Activated naive CD8-positive, alpha-beta T cell treated with anti-CD3 and anti-CD28 coated beads, Interleukin-2, amount 50 U/mL, for 16 hours (primary cell): Measurements from ENCODE around the gene CABLES2.

Source experiments
- DNase-seq: peaks from one replicate; pipeline ENCODE4 v3.0.0-alpha.2; 2020; ENCODE audit warnings: low read depth, low spot score

The CABLES2 gene

DNA sequence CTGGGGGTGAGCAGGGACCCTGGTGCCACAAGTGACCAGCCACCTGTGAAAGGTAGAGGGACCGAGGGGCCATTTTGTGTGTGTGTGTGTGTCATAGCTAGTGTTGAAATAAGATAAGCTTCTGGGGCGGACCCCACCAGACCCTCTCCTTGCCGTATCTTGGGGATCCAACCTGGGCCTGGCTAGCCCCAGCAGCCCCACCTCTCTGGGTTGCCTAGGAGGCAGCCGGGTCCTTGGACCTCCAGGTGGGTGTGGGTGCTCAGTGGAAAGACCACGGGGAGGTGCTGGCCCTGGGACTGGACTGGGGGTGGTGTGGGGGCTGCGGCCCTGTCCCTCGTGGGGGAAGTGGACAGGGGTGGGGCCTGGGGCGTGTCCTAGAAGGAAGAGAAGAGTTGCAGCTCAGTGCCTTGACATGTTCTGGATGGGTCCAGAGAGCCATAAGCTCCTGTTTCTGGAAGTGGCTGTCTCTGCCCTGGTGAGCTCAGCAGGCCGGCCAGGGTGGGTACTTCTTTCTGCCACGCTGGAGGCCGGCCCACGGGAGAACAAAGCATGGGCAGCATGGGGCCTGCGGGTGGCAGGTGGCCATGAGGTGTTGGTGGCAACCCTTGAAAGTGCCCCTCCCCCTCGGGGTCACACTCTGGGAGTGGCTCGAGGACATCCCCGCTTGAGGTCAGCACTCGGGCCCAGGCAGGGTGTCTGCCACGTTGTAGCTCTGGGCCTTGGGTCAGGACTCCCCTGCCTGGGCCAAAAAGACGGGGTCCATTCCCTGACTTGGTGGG, 11.8 kb upstream of the CABLES2 start:
- DNase-seq: no peak

DNA sequence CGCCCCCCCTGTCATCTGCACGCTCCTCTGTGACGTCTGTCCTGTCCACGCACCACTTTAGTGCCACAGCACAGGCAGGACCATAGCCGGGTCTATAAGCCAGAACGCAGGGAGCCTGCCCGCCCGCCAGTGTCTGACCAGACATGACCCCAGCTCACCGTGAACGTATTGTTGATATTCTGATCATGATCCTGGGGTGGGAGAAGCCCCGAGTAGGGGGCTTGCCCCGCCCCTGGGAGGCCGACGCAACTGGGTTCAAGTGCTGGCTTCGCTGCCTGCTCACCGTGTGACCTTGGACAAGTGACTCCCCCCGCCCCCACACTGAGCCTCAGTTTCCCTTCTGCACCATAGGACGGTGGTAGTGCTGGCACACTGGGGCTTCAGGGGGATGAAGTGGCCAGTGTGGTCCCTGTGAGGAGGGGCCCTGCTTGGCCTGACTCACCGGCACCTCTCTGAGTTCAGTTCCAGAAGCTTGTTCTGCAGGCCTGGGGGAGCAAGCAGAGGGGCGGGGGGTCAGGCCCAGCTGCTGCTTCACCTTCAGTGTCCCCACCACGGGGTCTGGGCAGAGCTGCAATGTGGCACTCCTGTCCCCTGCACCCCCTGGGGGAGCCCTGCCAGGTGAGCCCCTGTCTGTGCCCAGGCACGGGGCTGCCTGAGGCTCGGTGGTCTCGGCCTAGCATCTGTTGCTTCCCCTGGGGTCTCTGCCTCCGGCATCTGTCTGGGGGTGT, 11.1 kb upstream of the CABLES2 start:
- DNase-seq: no peak

DNA sequence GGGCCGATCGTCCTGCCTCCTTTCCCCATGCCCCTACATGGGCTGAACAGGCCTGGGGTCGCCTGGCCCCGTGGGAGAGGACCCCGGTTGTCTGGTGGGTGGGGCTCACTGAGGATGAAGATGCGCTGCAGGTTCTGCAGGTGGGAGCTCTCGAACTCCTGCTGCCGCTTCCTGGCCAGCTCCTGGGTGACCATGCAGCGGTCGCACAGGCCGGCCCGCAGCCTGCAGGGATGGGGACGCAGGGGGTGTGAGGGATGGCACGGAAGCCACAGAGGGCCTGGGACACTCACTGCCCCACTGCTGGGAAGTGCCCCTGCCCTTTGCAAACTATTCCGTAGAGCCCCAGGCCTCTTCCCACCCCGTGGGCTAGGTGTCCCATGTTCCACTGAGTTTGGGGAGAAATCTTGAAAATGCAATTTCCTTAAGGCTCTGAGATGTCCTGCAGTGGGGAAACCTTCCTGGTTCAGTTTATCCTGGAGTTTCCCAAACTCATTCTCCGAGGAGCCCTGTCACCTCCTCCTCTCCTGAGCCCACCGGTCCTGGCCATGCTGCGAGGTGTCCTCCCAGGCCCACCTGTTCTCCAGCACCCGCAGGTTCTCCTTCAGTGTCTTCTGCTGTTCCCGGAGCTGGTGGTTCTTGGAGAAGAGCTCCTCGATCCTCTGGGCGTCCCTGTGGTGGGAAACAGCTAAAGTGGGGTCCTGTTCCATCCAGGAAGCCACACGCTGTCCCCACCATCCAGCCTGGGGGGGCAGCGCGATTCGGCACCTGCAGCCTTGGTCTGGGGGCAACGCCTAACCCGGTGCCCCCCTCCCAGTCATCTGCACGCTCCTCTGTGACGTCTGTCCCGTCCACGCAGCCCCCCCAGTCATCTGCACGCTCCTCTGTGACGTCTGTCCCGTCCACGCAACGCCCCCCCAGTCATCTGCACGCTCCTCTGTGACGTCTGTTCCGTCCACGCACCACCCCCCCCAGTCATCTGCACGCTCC, 9.9 kb upstream of the CABLES2 start:
- DNase-seq: no peak

DNA sequence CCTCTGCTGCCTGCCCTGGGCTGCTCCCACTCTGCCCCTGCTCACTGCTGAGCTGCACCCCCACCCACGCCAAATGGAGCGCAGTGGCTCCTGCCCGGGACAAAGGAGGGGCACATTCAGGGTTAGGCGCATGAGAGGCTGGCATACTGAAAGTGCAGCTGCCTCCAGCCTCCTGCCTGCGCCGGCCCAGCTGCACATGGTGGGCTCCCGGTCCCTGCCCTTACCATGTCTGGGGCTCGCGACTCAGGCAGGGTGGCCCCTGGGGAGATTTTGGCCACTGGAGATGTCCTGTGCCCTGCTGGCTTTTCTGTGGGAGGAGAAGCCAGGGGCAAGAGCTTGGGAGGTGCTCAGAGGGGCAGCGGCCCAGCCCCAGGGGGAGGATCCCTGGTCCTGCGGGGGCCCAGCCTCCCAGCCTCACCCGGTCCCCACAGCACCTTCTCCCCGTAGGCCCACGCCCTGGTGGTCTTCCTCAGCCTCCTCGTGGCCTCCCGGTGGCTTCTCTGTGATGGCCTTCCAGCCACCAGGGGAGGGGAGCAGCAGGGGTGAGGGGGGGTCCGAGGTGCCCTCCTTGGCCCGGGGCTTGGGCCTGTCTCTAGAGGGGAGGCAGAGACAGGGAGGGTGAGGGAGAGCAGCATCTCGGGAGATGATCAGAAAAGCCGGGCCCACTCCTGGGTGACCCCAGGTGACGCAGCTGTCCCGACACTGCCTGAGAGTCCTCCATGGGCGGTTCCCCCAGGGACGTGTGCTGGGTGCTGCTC, 8.4 kb upstream of the CABLES2 start:
- DNase-seq: no peak

DNA sequence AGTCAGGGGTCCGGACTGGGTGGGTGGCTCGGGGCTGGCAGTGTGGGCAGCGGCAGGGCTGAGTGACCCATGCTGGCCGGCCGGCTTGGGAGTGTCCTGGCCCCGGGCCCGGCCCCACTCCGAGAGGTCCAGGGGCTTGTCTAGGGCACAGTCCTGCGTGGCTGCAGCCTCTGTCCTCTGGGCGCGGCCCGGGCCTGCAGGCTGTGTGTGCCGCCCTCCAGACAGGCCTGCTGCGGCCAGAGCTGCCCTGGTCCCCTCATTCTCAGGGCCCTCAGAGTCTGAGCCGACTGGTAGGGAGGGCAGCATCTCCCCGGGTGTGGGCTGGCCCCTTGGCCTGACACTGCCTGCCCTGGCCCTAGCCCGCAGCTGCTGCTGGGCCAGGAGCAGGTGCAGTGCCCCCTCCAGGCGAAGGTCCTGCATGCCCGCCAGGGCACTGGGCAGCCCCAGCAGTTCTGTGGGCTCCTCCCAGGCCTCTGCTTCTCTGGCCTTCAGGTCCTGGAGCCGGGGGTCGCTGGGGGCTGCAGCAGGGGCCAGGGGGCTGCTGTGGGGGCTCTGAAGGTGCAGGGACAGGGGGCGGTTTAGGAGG, 6.9 kb upstream of the CABLES2 start:
- DNase-seq: no peak

DNA sequence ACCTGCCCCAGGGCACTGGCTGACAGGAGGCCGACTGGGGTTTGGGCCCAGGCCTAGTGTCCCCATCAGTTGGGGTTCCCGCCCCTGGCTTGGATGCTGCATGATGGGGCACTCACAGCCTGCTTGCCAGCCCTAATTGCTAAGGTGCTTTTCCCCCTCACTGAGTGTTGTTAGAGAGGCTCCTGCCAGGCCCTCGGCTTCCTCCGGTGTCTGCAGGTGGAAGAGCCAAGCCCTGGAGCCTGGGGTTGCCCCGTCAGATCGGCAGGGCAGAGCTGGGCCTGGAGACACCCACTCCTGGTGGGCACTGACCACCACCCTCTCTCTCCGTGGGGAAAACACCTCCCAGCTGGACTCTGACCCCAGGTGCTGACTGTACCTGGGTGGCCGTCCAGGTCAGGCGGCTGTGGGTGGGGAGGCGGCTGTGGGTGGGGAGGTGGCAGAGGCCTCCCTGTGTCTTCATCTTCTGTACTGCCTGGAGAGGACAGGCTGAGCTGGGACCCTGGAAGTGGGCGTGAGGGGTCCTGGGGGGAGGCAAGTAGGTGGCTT, 6.0 kb upstream of the CABLES2 start:
- DNase-seq: no peak

DNA sequence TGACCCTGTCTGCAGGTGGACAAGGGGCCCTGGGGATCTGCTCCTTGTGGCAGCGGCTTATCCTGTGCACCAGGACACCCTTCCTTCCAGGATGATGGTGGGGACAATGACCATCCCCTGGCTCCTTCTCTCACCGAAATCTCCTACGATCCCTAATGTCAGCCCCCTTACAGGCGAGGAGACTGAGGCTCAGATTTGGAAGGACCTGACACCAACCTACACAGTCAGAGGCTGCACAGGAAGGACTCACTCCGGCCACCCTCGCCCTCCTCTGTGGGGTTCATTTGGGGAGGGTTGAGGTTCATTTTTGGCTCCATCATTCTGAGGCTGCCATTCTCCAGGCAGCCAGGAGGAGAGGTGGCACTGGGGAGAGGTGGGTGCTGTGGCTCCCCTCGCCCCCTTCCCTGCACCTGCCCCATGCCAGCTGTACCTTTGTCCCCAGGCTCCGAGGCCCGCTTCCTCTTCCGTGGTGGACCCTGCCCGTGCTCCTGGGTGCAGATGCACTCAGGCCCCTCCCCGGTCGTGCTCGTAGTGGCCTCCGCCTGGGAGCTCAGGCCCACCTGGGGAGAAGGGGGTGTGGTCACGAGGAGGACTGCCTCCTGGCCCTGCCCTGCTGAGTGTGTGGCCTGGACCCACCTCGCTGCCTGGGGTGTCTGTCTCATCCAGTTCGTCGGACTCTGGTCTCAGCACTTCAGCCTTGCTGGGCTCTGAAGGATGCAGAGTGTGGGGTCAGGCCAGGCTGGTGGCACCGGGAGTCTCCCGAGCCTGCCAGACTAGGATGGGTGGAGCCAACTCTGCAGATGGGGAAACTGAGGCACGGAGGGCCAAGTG, 5.3 kb upstream of the CABLES2 start:
- no peak for DNase-seq

DNA sequence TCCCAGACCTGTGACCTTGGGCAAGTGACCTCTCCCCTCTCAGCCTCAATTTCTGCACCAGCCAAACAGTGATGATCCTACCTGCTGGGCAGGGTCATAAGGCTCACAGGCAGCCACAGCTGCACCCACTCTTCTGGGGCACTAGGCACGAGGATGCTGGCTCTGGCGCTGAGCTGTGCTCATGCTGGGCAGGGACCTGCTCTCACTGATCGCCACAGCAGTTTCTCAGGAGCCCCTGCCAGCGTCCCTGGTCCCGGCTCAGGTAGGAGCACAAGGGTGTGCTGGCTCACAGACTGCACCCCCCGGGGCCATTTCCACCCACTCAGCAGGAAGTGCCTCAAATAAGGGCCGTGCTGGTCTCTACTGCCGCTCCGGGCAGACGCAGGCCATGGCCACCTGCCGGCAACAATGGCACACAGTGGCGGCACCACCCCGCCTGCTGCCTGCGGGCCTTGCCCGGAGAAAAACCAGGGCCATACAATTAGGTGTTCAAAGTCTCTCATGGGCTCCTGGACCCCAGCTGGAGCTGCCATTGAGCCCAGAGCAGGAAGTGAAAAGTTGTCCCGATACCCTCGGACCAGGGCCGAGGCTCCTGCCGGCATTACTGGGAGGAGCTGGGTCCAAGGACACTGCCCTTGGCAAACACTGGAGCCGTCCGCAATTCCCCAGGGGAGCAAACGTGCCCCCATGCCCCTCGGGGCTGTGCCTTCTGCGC, 4.6 kb upstream of the CABLES2 start:
- no peak for DNase-seq

DNA sequence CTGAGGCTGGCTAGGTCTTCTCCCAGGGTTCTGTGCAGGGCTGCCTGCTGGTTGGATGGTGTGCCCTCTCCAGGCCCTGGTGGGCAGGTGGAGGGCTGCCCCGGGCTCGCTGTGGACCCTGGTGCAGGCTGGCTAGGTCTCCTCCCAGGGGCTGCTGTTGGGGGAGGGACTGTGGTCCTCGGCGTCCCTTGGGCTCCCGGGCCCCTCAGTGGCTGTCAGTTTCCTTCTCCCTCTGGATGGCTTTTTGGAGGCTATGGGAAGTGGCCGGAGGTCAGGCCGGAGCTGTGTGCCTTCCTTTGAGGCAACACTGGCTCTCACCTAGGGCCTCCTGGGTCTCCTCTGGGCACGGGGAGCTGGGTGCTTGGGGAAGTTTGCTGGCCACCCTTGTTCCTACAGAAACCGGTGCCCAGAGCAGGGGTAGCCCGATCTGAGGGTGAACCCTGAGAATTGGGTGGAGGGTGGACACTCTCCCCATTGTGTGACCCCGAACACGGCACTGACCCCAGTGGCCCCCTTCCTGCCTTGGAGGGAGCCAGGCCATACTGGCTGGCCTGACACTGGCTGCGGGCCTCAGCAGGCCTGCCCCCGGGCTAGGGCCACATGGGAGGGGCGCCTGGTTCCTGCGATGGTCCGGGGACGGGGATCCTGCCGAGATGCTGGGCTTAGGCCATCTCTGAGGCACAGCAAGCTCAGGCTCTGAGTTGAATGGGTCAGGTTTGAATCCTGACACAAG, 3.8 kb upstream of the CABLES2 start:
- DNase-seq: no peak

DNA sequence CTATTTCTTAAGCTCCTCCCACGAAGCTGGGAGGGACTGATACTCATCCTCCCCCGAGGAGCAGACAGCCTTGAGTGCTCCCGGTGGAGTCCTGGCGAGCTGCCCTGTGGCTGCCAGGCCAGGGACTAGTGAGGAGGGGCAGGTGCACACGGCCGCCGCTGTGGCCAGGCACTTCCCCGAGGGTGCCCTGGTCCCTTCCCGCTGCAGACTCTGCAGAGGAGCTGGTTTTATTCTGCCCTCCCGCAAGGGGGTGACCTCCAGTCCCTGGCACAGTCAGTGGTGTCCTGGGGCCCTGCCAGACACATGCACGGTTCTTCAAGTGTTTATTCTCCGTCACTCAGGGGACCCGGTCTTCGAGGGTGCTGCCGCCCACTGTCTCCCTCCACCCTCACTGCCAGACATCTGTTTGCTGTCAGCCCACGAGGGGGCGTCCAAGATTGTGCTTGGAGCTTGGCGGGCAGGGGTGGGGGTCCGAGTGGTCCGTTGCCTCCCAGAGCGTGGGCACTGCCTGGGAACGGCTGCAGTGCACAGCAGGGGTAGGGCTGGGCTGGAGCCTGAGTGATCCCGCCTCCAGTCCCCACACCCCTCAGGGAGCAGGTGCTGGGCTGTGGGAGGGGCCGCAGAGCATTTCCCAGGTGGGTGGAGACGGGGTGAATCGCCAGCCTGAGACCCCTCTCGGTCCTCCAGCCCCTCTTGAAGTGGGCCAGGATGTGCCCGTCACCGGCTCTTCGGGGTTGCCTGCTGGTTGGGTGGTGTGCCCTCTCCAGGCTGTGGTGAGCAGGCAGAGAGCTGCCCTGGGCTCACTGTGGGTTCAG, 3.1 kb upstream of the CABLES2 start:
- no peak for DNase-seq

DNA sequence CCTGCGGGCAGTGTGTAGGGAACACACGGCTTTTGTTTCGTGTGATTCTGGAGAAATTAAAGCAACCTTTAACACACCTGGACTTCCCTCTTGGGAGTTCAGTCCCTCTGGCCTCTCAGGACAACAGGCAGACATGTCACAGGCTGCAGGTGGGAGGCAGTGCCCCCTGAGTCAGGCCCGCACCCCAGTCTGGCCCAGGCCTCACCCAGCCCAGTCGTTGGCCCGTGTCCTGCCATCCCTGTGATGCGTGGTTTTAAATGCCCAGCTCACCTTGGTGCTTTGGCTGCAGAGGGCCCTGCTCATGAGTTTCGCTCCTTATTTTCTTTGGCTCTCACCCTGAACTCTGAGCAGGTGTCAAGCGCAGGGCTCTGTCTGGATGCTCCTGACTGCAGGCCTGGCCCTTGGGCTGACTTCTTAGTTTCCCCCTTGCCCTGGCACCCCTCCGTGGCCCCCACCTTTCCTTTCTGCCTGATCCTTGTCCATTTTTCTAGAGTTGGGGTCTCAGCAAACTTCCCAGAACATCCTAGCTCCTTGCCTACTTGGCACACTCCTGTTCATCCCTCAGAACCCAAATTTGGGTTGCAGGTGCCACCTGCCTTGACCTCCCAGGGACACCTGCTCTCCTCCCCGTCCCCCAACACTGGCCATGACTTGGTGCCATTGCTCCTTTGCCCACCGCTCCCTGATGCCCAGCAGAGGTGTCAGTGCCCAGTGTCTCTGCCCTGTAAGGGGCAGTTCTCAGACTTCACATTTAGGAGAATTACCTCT, 2.2 kb upstream of the CABLES2 start:
- DNase-seq: no peak

DNA sequence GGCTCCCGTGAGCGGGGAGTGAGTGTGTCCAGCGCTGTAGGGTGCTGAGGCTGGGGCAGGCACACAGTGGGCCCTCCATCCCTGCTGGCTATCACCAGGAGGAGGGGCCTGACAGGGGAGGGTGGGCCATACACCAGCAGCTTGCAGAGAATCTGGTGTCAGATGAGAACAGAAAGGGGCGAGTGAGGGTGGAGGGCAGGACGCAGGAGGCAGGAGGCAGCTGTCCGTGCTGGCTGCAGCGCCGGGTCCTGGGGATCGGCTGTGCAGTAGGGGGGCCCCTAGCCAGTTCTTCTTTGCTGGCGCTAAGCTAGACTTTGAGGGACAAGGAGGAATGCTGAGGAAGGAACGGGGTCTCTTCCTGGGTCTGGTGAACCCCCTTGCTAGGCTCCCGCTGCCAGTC, 1.6 kb upstream of the CABLES2 start:
- DNase-seq: no peak

DNA sequence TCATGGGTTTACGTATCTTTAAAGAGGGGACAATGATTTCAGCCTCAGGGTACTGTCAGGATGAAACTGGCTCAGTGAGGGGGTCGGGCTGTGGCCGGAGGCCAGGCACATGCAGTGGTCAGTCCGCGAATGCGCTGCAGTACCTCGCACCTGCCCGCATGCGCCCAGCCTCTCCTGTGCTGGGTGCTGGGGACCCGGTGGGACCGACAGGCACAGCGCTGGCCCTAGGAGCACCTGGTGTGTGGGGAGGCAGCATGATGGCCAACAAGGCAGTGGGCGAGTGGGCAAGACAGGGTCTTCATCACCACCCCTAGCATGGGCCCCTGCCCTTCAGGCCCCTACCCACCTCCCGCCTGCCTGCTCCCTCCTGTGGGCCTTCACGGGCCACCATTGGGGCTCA, 970 bp upstream of the CABLES2 start:
- no peak for DNase-seq

DNA sequence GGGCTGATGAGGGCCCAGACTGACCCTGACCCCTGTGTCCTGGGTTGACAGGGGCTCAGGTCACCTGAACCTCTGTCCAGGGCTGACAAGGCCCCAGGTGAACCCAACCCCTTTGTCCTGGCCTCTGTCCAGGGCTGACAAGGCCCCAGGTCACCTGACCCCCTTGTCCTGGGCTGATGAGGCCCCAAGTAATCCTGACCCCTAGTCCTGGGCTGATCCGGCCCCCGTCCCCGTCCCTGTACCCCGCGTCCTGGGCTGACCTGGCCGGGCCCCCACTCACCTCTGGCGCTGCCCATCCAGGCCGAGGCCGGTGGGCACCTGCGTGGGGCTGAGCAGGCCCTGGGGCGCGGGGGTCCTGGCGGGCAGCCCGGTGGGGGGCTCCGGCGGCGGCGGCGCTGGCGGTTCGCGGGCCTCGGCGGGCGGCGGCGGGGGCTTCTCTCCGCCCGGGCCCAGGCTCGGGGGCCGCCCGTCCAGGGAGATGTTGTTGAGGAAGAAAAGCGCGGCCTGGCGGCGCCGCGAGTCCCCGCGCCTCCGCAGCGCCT, 379 bp downstream of the CABLES2 start:
- DNase-seq: no peak

DNA sequence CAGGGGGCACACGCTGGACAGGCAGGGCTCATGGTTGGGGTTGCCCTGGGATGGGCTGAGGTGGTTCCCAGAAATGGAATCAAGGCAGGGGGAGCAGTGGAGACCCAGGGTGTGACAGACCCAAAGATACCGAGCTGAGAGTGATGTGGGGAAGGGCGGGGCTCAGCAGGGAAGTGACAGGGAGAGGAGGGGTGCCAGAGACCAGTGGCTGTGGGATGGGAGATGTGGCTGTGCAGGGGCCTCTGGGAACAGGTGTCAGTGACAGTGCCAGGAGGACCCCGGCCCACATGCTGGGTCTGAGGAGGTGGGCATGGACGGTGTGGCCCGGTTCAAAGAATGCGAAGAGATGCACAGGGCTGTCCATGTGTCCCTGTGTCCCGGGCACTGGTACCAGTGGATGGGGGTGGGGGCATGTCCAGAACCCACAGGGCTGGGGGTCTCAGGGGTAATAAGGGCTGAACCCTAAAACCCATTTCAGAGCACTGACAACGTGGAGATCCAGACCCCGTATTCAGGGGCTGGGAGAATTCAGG, 1.0 kb downstream of the CABLES2 start:
- no peak for DNase-seq
